Tibial nerve (tissue), 3 donors: Measurements from ENCODE around the gene TMEM233.

ENCODE experiments used
- CTCF ChIP-seq, 5 experiments: fragments of 200-600 bp in 3 of 5; fragments of 450-650 bp in 2 of 5; sonication (generic) in 3 of 5; IDR thresholded peaks; one replicate each; pipeline ENCODE4 v1.5.1; 2016 to 2019; ENCODE audit warnings: antibody characterized with exemption in 5 of 5, mild to moderate bottlenecking in 3 of 5, moderate library complexity in 2 of 5
- POLR2A ChIP-seq, 2 donors: fragments of 450-650 bp; IDR thresholded peaks; one replicate each; pipeline ENCODE4 v1.6.1; 2017; ENCODE audit warnings: antibody characterized with exemption in 2 of 2, mild to moderate bottlenecking in 2 of 2, moderate library complexity in 2 of 2

GRCh38 chr12:119544765-119545625, 48.6 kb upstream of the TMEM233 start:
- TF ChIP-seq CTCF (IDR thresholded peaks at IDR 0.05) (peak; percentile 65 to 79 (median 68)), POLR2A (IDR thresholded peaks at IDR 0.05) (no peak)
